WTC11 (cell line): ENCODE data around the gene DNAJB9. TPM values are rescaled to one million over a fixed set of nuclear protein-coding genes. Genes with fewer than 3 reads are reported as not detected.

ENCODE experiments used
- CREM ChIP-seq: sonication (generic); formaldehyde crosslinking; IDR thresholded peaks from 2 replicates; pipeline ENCODE4 v1.8.1; 2022; ENCODE audit warnings: mild to moderate bottlenecking, missing genetic modification reagents, moderate library complexity
- FOXJ3 ChIP-seq: sonication (generic); formaldehyde crosslinking; IDR thresholded peaks from 2 replicates; pipeline ENCODE4 v1.9.0; 2021; ENCODE audit warnings: missing genetic modification reagents, mild to moderate bottlenecking, borderline replicate concordance
- FOXK1 ChIP-seq: sonication (generic); formaldehyde crosslinking; IDR thresholded peaks from 2 replicates; pipeline ENCODE4 v1.8.0; 2022; ENCODE audit warnings: mild to moderate bottlenecking, moderate library complexity, missing genetic modification reagents
- FOXP1 ChIP-seq: sonication (generic); formaldehyde crosslinking; IDR thresholded peaks from 2 replicates; pipeline ENCODE4 v1.8.0; 2022; ENCODE audit warnings: missing genetic modification reagents, mild to moderate bottlenecking, moderate library complexity, borderline replicate concordance
- GABPB1 ChIP-seq: sonication (generic); formaldehyde crosslinking; IDR thresholded peaks from 2 replicates; pipeline ENCODE4 v1.8.1; 2023; ENCODE audit warnings: mild to moderate bottlenecking, missing genetic modification reagents
- GRHL2 ChIP-seq: fragments of 250-450 bp; sonication (Bioruptor Pico); IDR thresholded peaks from 2 replicates; pipeline ENCODE4 v1.8.0; 2022; ENCODE audit warnings: mild to moderate bottlenecking, moderate library complexity; ENCODE audit not compliant: insufficient replicate concordance, severe bottlenecking
- JUN ChIP-seq: sonication (generic); formaldehyde crosslinking; IDR thresholded peaks from 2 replicates; pipeline ENCODE4 v1.8.0; 2023; ENCODE audit warnings: mild to moderate bottlenecking, missing genetic modification reagents
- KAT7 ChIP-seq: sonication (generic); formaldehyde crosslinking; IDR thresholded peaks from 2 replicates; pipeline ENCODE4 v1.8.1; 2023; ENCODE audit warnings: missing genetic modification reagents, mild to moderate bottlenecking, borderline replicate concordance
- MYBL2 ChIP-seq: sonication (generic); formaldehyde crosslinking; IDR thresholded peaks from 2 replicates; pipeline ENCODE4 v1.8.1; 2023; ENCODE audit warnings: mild to moderate bottlenecking, moderate library complexity, missing genetic modification reagents
- NFE2L1 ChIP-seq: sonication (generic); formaldehyde crosslinking; IDR thresholded peaks from 2 replicates; pipeline ENCODE4 v1.8.1; 2023; ENCODE audit warnings: missing genetic modification reagents
- PRRX2 ChIP-seq: fragments of 250-450 bp; sonication (Bioruptor Pico); IDR thresholded peaks from 2 replicates; pipeline ENCODE4 v1.8.0; 2021; ENCODE audit warnings: mild to moderate bottlenecking
- SMAD3 ChIP-seq: sonication (generic); formaldehyde crosslinking; IDR thresholded peaks from 2 replicates; pipeline ENCODE4 v1.8.0; 2022; ENCODE audit warnings: missing genetic modification reagents, mild to moderate bottlenecking, borderline replicate concordance
- SOX15 ChIP-seq: fragments of 250-450 bp; sonication (Bioruptor Pico); IDR thresholded peaks from 2 replicates; pipeline ENCODE4 v1.9.0; 2021; ENCODE audit warnings: mild to moderate bottlenecking
- SP1 ChIP-seq: sonication (generic); formaldehyde crosslinking; conservative IDR thresholded peaks from 2 replicates; pipeline ENCODE4 v1.8.1; 2022; ENCODE audit warnings: missing genetic modification reagents
- TEAD1 ChIP-seq: sonication (generic); formaldehyde crosslinking; IDR thresholded peaks from 2 replicates; pipeline ENCODE4 v1.8.0; 2022; ENCODE audit warnings: mild to moderate bottlenecking, missing genetic modification reagents
- ZNF121 ChIP-seq: sonication (generic); formaldehyde crosslinking; IDR thresholded peaks from 2 replicates; pipeline ENCODE4 v1.8.0; 2023; ENCODE audit warnings: missing genetic modification reagents
- ZNF138 ChIP-seq: sonication (generic); formaldehyde crosslinking; conservative IDR thresholded peaks from 2 replicates; pipeline ENCODE4 v1.8.1; 2022; ENCODE audit warnings: mild to moderate bottlenecking, moderate library complexity, missing genetic modification reagents
- ZNF263 ChIP-seq: sonication (generic); formaldehyde crosslinking; IDR thresholded peaks from 2 replicates; pipeline ENCODE4 v1.8.1; 2022; ENCODE audit warnings: low read depth, mild to moderate bottlenecking, moderate library complexity, missing genetic modification reagents
- ZNF396 ChIP-seq: fragments of 250-450 bp; sonication (Bioruptor Pico); IDR thresholded peaks from 2 replicates; pipeline ENCODE4 v1.8.0; 2021; ENCODE audit warnings: mild to moderate bottlenecking, moderate library complexity, borderline replicate concordance
- ZNF671 ChIP-seq: fragments of 250-450 bp; sonication (Bioruptor Pico); IDR thresholded peaks from 2 replicates; pipeline ENCODE4 v1.8.0; 2021; ENCODE audit warnings: mild to moderate bottlenecking
- total RNA-seq: library from RNA; stranded (reverse); gene quantifications from 3 replicates; pipeline ENCODE4 v1.2.3, GENCODE V29; 2021
- TF ChIP-seq, protein P1 (sequence below): fragments of 250-450 bp; sonication (Bioruptor Pico); IDR thresholded peaks from 2 replicates; pipeline ENCODE4 v1.9.0; 2021; ENCODE audit warnings: mild to moderate bottlenecking
- TF ChIP-seq, protein P2 (sequence below): sonication (generic); formaldehyde crosslinking; IDR thresholded peaks from 2 replicates; pipeline ENCODE4 v1.8.0; 2022; ENCODE audit warnings: mild to moderate bottlenecking, missing genetic modification reagents
- TF ChIP-seq, protein P3 (sequence below): sonication (generic); formaldehyde crosslinking; IDR thresholded peaks from 2 replicates; pipeline ENCODE4 v1.8.1; 2022; ENCODE audit warnings: low read depth, mild to moderate bottlenecking, moderate library complexity, missing genetic modification reagents, borderline replicate concordance
- TF ChIP-seq, protein P4 (sequence below): sonication (generic); formaldehyde crosslinking; conservative IDR thresholded peaks from 2 replicates; pipeline ENCODE4 v1.8.1; 2022; ENCODE audit warnings: mild to moderate bottlenecking, missing genetic modification reagents
- TF ChIP-seq, protein P5 (sequence below): fragments of 250-450 bp; sonication (Bioruptor Pico); IDR thresholded peaks from 2 replicates; pipeline ENCODE4 v2.1.2; 2022; ENCODE audit warnings: mild to moderate bottlenecking, moderate library complexity
- TF ChIP-seq, protein P6 (sequence below): sonication (generic); formaldehyde crosslinking; IDR thresholded peaks from 2 replicates; pipeline ENCODE4 v1.8.1; 2023; ENCODE audit warnings: mild to moderate bottlenecking, missing genetic modification reagents
- TF ChIP-seq, protein P7 (sequence below): sonication (generic); formaldehyde crosslinking; IDR thresholded peaks from 2 replicates; pipeline ENCODE4 v1.8.1; 2022; ENCODE audit warnings: mild to moderate bottlenecking, missing genetic modification reagents, moderate library complexity, borderline replicate concordance
- TF ChIP-seq, protein P8 (sequence below): sonication (generic); formaldehyde crosslinking; IDR thresholded peaks from 2 replicates; pipeline ENCODE4 v1.8.0; 2022; ENCODE audit warnings: mild to moderate bottlenecking, missing genetic modification reagents
- TF ChIP-seq, protein P9 (sequence below): sonication (generic); formaldehyde crosslinking; IDR thresholded peaks from 2 replicates; pipeline ENCODE4 v1.8.1; 2023; ENCODE audit warnings: mild to moderate bottlenecking, missing genetic modification reagents, moderate library complexity

The DNAJB9 gene
- total RNA-seq, 1 experiment from 2014 or later, result 6.6 TPM

DNA sequence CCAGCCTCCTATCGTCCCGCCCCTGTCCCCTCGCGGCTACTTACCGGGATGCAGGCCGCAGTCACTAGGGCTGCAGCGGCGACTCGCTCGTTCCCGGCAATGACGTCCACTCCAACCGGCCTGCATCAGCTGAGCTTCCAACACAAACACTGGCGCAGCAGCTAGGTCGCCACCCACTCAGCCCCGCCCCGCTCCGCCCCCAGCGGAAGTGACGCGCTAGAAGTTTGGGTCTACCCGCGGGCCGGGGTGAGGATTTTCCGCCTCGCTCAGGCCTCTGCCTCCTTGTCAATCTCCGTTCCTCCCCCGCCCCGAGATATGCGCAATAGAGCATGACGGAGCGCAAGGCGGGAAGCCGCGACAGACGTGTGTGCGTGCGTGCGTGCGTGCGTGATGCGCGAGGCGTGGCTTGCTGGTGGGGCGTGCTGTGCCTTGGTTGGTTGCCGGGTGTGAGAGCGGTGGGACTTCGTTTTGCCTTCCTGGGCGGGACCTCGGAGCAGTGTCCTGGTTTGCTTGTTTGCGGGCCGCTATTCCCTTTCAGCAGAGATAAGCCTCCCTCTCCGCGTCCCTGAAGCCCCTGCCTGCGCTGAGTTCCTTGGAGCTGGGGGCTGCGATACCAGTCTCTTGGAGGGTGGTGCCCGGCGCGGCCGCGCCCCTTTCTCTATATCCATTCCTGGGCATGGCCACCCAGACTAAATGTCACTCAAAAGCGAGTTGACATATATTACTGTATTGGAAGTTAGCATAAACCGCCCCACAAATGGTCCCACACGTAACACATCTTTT is 43.5 kb upstream of the DNAJB9 start, which contains the start of gene PNPLA8 (continued):
- TF ChIP-seq ZNF263 (CRISPR knock-in tag), result no peak
- no peak for TF ChIP-seq FOXJ3 (CRISPR knock-in tag)
- TF ChIP-seq FOXP1 (CRISPR knock-in tag), result peak; percentile 63; the same call in 1 of the 2 replicates
- TF ChIP-seq, protein P1, sequence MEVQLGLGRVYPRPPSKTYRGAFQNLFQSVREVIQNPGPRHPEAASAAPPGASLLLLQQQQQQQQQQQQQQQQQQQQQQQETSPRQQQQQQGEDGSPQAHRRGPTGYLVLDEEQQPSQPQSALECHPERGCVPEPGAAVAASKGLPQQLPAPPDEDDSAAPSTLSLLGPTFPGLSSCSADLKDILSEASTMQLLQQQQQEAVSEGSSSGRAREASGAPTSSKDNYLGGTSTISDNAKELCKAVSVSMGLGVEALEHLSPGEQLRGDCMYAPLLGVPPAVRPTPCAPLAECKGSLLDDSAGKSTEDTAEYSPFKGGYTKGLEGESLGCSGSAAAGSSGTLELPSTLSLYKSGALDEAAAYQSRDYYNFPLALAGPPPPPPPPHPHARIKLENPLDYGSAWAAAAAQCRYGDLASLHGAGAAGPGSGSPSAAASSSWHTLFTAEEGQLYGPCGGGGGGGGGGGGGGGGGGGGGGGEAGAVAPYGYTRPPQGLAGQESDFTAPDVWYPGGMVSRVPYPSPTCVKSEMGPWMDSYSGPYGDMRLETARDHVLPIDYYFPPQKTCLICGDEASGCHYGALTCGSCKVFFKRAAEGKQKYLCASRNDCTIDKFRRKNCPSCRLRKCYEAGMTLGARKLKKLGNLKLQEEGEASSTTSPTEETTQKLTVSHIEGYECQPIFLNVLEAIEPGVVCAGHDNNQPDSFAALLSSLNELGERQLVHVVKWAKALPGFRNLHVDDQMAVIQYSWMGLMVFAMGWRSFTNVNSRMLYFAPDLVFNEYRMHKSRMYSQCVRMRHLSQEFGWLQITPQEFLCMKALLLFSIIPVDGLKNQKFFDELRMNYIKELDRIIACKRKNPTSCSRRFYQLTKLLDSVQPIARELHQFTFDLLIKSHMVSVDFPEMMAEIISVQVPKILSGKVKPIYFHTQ (CRISPR knock-in tag), result no peak
- peak; percentile 72; the same call in 1 of the 2 replicates for TF ChIP-seq TEAD1
- peak; percentile 99 for TF ChIP-seq SP1 (CRISPR knock-in tag)
- peak; percentile 82 for TF ChIP-seq GABPB1 (CRISPR knock-in tag)
- no peak for TF ChIP-seq GRHL2 (CRISPR knock-in tag)
- TF ChIP-seq FOXK1, result peak; percentile 95
- no peak for TF ChIP-seq KAT7 (CRISPR knock-in tag)
- TF ChIP-seq, protein P2, sequence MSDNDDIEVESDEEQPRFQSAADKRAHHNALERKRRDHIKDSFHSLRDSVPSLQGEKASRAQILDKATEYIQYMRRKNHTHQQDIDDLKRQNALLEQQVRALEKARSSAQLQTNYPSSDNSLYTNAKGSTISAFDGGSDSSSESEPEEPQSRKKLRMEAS (CRISPR knock-in tag), result peak; percentile 91
- no peak for TF ChIP-seq PRRX2 (CRISPR knock-in tag)
- no peak for TF ChIP-seq ZNF121 (CRISPR knock-in tag)
- TF ChIP-seq, protein P3, sequence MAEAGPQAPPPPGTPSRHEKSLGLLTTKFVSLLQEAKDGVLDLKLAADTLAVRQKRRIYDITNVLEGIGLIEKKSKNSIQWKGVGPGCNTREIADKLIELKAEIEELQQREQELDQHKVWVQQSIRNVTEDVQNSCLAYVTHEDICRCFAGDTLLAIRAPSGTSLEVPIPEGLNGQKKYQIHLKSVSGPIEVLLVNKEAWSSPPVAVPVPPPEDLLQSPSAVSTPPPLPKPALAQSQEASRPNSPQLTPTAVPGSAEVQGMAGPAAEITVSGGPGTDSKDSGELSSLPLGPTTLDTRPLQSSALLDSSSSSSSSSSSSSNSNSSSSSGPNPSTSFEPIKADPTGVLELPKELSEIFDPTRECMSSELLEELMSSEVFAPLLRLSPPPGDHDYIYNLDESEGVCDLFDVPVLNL (CRISPR knock-in tag), result peak; percentile 93
- peak; percentile 94 for TF ChIP-seq CREM (CRISPR knock-in tag)
- TF ChIP-seq, protein P4, sequence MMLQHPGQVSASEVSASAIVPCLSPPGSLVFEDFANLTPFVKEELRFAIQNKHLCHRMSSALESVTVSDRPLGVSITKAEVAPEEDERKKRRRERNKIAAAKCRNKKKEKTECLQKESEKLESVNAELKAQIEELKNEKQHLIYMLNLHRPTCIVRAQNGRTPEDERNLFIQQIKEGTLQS (CRISPR knock-in tag), result no peak
- no peak for TF ChIP-seq ZNF396 (CRISPR knock-in tag)
- TF ChIP-seq, protein P5, sequence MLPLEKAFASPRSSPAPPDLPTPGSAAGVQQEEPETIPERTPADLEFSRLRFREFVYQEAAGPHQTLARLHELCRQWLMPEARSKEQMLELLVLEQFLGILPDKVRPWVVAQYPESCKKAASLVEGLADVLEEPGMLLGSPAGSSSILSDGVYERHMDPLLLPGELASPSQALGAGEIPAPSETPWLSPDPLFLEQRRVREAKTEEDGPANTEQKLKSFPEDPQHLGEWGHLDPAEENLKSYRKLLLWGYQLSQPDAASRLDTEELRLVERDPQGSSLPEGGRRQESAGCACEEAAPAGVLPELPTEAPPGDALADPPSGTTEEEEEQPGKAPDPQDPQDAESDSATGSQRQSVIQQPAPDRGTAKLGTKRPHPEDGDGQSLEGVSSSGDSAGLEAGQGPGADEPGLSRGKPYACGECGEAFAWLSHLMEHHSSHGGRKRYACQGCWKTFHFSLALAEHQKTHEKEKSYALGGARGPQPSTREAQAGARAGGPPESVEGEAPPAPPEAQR, result no peak
- TF ChIP-seq, protein P6, sequence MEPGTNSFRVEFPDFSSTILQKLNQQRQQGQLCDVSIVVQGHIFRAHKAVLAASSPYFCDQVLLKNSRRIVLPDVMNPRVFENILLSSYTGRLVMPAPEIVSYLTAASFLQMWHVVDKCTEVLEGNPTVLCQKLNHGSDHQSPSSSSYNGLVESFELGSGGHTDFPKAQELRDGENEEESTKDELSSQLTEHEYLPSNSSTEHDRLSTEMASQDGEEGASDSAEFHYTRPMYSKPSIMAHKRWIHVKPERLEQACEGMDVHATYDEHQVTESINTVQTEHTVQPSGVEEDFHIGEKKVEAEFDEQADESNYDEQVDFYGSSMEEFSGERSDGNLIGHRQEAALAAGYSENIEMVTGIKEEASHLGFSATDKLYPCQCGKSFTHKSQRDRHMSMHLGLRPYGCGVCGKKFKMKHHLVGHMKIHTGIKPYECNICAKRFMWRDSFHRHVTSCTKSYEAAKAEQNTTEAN (CRISPR knock-in tag), result no peak
- no peak for TF ChIP-seq ZNF671 (CRISPR knock-in tag)
- TF ChIP-seq MYBL2 (CRISPR knock-in tag), result peak; percentile 66; the same call in 1 of the 2 replicates
- no peak for TF ChIP-seq SOX15 (CRISPR knock-in tag)
- TF ChIP-seq ZNF138, result no peak
- TF ChIP-seq, protein P7, sequence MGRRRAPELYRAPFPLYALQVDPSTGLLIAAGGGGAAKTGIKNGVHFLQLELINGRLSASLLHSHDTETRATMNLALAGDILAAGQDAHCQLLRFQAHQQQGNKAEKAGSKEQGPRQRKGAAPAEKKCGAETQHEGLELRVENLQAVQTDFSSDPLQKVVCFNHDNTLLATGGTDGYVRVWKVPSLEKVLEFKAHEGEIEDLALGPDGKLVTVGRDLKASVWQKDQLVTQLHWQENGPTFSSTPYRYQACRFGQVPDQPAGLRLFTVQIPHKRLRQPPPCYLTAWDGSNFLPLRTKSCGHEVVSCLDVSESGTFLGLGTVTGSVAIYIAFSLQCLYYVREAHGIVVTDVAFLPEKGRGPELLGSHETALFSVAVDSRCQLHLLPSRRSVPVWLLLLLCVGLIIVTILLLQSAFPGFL, result no peak
- peak; percentile 84; the same call in 1 of the 2 replicates for TF ChIP-seq SMAD3 (CRISPR knock-in tag)
- peak; percentile 94 for TF ChIP-seq NFE2L1
- no peak for TF ChIP-seq JUN (CRISPR knock-in tag)
- TF ChIP-seq, protein P8, sequence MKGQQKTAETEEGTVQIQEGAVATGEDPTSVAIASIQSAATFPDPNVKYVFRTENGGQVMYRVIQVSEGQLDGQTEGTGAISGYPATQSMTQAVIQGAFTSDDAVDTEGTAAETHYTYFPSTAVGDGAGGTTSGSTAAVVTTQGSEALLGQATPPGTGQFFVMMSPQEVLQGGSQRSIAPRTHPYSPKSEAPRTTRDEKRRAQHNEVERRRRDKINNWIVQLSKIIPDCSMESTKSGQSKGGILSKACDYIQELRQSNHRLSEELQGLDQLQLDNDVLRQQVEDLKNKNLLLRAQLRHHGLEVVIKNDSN (CRISPR knock-in tag), result peak; percentile 39; the same call in 1 of the 2 replicates
- TF ChIP-seq, protein P9, sequence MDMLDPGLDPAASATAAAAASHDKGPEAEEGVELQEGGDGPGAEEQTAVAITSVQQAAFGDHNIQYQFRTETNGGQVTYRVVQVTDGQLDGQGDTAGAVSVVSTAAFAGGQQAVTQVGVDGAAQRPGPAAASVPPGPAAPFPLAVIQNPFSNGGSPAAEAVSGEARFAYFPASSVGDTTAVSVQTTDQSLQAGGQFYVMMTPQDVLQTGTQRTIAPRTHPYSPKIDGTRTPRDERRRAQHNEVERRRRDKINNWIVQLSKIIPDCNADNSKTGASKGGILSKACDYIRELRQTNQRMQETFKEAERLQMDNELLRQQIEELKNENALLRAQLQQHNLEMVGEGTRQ, result no peak
